HCT116 (cell line): ENCODE measurements around the gene LHX5.

Experiments used
- EZH2 ChIP-seq: fragments of 200-600 bp; sonication (generic); IDR thresholded peaks from 2 replicates; pipeline ENCODE4 v1.6.1; 2017; ENCODE audit warnings: antibody characterized with exemption, mixed run types
- EZH2phosphoT487 ChIP-seq: fragments of 200-600 bp; IDR thresholded peaks from 2 replicates; pipeline ENCODE4 v1.6.1; 2018; ENCODE audit warnings: antibody characterized with exemption, borderline replicate concordance
- POLR2A ChIP-seq: IDR thresholded peaks from 2 replicates; pipeline ENCODE4 v1.7.0; 2011; ENCODE audit warnings: borderline replicate concordance; ENCODE audit not compliant: insufficient read depth, insufficient read length; ENCODE audit errors: extremely low read depth
- POLR2AphosphoS5 ChIP-seq: IDR thresholded peaks from 2 replicates; pipeline ENCODE4 v1.6.1; 2011; ENCODE audit warnings: mild to moderate bottlenecking, low read depth, low read length, moderate library complexity
- SP1 ChIP-seq: IDR thresholded peaks from 2 replicates; pipeline ENCODE4 v1.6.1; 2012; ENCODE audit warnings: low read depth
- TF ChIP-seq, protein P1 (sequence below), 3 experiments: fragments of 200-600 bp in 1 of 3; sonication (generic) in 1 of 3; IDR thresholded peaks in 2 of 3; conservative IDR thresholded peaks in 1 of 3; 2 replicates each; pipeline ENCODE4 v1.5.1; 2012 to 2017; ENCODE audit warnings: low read depth in 2 of 3, low read length in 2 of 3, antibody characterized with exemption in 1 of 3, borderline replicate concordance in 1 of 3, control low read depth in 1 of 3, mild to moderate bottlenecking in 1 of 3, mixed read lengths in 1 of 3, mixed run types in 1 of 3, moderate library complexity in 1 of 3; ENCODE audit not compliant: insufficient read depth in 1 of 3
- TF ChIP-seq, protein P2 (sequence below): IDR thresholded peaks from 2 replicates; pipeline ENCODE4 v1.6.1; 2012
- TF ChIP-seq, protein P3 (sequence below): IDR thresholded peaks from 2 replicates; pipeline ENCODE4 v1.6.1; 2011; ENCODE audit warnings: mild to moderate bottlenecking, low read length, moderate library complexity; ENCODE audit not compliant: insufficient replicate concordance; ENCODE audit errors: extremely low read depth

DNA sequence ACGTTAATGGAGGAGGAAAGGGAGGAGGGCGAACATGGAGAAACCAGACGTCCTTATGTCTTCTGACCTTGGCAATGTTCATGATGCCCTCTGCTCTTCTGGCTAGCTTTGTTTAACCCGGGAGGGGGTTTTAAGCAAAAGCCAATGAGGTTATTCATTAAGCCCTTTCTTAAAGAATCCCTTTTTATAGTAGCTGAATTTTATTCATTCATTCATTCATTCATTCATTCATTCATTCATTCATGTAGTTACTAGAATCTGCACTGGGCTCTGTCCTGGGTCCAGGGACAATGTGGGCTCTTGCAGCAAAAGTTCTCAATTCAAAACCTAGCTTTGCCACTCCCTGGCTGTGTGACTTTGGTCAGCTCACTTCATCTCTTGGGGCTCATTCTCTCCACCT is 14.0 kb downstream of the LHX5 start:
- TF ChIP-seq, protein P1, sequence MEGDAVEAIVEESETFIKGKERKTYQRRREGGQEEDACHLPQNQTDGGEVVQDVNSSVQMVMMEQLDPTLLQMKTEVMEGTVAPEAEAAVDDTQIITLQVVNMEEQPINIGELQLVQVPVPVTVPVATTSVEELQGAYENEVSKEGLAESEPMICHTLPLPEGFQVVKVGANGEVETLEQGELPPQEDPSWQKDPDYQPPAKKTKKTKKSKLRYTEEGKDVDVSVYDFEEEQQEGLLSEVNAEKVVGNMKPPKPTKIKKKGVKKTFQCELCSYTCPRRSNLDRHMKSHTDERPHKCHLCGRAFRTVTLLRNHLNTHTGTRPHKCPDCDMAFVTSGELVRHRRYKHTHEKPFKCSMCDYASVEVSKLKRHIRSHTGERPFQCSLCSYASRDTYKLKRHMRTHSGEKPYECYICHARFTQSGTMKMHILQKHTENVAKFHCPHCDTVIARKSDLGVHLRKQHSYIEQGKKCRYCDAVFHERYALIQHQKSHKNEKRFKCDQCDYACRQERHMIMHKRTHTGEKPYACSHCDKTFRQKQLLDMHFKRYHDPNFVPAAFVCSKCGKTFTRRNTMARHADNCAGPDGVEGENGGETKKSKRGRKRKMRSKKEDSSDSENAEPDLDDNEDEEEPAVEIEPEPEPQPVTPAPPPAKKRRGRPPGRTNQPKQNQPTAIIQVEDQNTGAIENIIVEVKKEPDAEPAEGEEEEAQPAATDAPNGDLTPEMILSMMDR (IDR thresholded peaks at IDR 0.05 in 2 of 3, conservative IDR thresholded peaks at IDR 0.05 in 1 of 3; ENCODE audit: borderline replicate concordance in 1 of 3, insufficient read depth in 1 of 3, low read depth in 2 of 3, low read length in 2 of 3) = no peak
- TF ChIP-seq EZH2 (no peak), EZH2phosphoT487 (no peak), SP1 (no peak), POLR2AphosphoS5 (no peak), POLR2A (no peak)
- TF ChIP-seq, protein P2, sequence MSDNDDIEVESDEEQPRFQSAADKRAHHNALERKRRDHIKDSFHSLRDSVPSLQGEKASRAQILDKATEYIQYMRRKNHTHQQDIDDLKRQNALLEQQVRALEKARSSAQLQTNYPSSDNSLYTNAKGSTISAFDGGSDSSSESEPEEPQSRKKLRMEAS = no peak
- TF ChIP-seq, protein P3, sequence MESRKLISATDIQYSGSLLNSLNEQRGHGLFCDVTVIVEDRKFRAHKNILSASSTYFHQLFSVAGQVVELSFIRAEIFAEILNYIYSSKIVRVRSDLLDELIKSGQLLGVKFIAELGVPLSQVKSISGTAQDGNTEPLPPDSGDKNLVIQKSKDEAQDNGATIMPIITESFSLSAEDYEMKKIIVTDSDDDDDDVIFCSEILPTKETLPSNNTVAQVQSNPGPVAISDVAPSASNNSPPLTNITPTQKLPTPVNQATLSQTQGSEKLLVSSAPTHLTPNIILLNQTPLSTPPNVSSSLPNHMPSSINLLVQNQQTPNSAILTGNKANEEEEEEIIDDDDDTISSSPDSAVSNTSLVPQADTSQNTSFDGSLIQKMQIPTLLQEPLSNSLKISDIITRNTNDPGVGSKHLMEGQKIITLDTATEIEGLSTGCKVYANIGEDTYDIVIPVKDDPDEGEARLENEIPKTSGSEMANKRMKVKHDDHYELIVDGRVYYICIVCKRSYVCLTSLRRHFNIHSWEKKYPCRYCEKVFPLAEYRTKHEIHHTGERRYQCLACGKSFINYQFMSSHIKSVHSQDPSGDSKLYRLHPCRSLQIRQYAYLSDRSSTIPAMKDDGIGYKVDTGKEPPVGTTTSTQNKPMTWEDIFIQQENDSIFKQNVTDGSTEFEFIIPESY = no peak
